ENCODE measurements around the gene EGFLAM. TPM values are rescaled to one million over a fixed set of nuclear protein-coding genes. Genes with fewer than 3 reads are reported as not detected.

EGFLAM gene
- total RNA-seq, 1 donor from 2014 or later, result 2.1 TPM

GRCh38 chr5:38478166-38478565 is 219.8 kb downstream of the EGFLAM start:
- TF ChIP-seq CTCF (IDR thresholded peaks at IDR 0.05), result no peak
- H3K9me3 ChIP-seq, result no peaks in the 10 kb centered on the region
- no peaks in the 10 kb centered on the region for H3K4me1 ChIP-seq
- H3K4me3 ChIP-seq, result no peak overlapping the region
- H3K36me3 ChIP-seq, result peaks cover 20% of the 10 kb centered on the region
- DNase-seq (no peak), ATAC-seq (no peak)
- intact Hi-C loops (cut with DNase I), result no loop called here
- no peak overlapping the region for H3K27ac ChIP-seq
- H3K27me3 ChIP-seq, result no peaks in the 10 kb centered on the region

- peaks cover 25% of the 10 kb centered on the region for H3K36me3 ChIP-seq
These were observed 220.5 kb downstream of the EGFLAM start for GRCh38 chr5:38478878-38479277.

GRCh38 chr5:38479315-38479904 is 221.1 kb downstream of the EGFLAM start:
- peaks cover 31% of the 10 kb centered on the region for H3K36me3 ChIP-seq
- H3K27ac ChIP-seq, result no peak overlapping the region
- ATAC-seq (no peak), DNase-seq (no peak)
- H3K4me1 ChIP-seq, result no peaks in the 10 kb centered on the region
- intact Hi-C loops (cut with DNase I), result no loop called here
- no peak overlapping the region for H3K4me3 ChIP-seq
- TF ChIP-seq CTCF (IDR thresholded peaks at IDR 0.05), result no peak
- no peaks in the 10 kb centered on the region for H3K27me3 ChIP-seq
- H3K9me3 ChIP-seq, result no peaks in the 10 kb centered on the region

More at GRCh38 chr5:38478878-38479277, 220.5 kb downstream of the EGFLAM start:
- no peak for DNase-seq
- no peak overlapping the region for H3K4me3 ChIP-seq
- H3K9me3 ChIP-seq, result no peaks in the 10 kb centered on the region
- H3K4me1 ChIP-seq, result no peaks in the 10 kb centered on the region
- intact Hi-C loops (cut with DNase I), result no loop called here
- no peaks in the 10 kb centered on the region for H3K27me3 ChIP-seq
- no peak for TF ChIP-seq CTCF (IDR thresholded peaks at IDR 0.05)
- no peak overlapping the region for H3K27ac ChIP-seq
- ATAC-seq, result no peak

GRCh38 chr5:38483805-38484398 is 225.5 kb downstream of the EGFLAM start:
- intact Hi-C loops (cut with DNase I), result no loop called here
- no peaks in the 10 kb centered on the region for H3K27me3 ChIP-seq
- no peaks in the 10 kb centered on the region for H3K9me3 ChIP-seq
- no peaks in the 10 kb centered on the region for H3K4me1 ChIP-seq
- peak; percentile 6 for TF ChIP-seq CTCF (IDR thresholded peaks at IDR 0.05)
- H3K36me3 ChIP-seq, result peaks cover 59% of the 10 kb centered on the region
- ATAC-seq (no peak), DNase-seq (no peak)
- no peak overlapping the region for H3K4me3 ChIP-seq
- H3K27ac ChIP-seq, result no peak overlapping the region

GRCh38 chr5:38494175-38494574 is 235.8 kb downstream of the EGFLAM start:
- ATAC-seq (no peak), DNase-seq (no peak)
- peaks cover 77% of the 10 kb centered on the region for H3K36me3 ChIP-seq
- H3K4me1 ChIP-seq, result no peaks in the 10 kb centered on the region
- no peak overlapping the region for H3K27ac ChIP-seq
- no peak overlapping the region for H3K4me3 ChIP-seq
- H3K9me3 ChIP-seq, result no peaks in the 10 kb centered on the region
- no peaks in the 10 kb centered on the region for H3K27me3 ChIP-seq
- no peak for TF ChIP-seq CTCF (IDR thresholded peaks at IDR 0.05)
- intact Hi-C loops (cut with DNase I), result no loop called here
